IPS-15b (cell line): ENCODE data around the gene SV2C.

Experiments
- H3K27me3 ChIP-seq: one replicate; pipeline ENCODE4 v1.6.1; 2013; ENCODE audit warnings: low read length; ENCODE audit not compliant: control insufficient read depth, insufficient read depth
- H3K36me3 ChIP-seq: one replicate; pipeline ENCODE4 v1.6.1; 2013; ENCODE audit warnings: low read length; ENCODE audit not compliant: control insufficient read depth, insufficient read depth
- H3K4me1 ChIP-seq: one replicate; pipeline ENCODE4 v1.6.1; 2013; ENCODE audit warnings: mild to moderate bottlenecking, low read length; ENCODE audit not compliant: control insufficient read depth, insufficient read depth
- H3K4me3 ChIP-seq: one replicate; pipeline ENCODE4 v1.5.1; 2013; ENCODE audit warnings: low read depth, low read length
- H3K9ac ChIP-seq: one replicate; pipeline ENCODE4 v1.6.1; 2013; ENCODE audit warnings: low read depth, mild to moderate bottlenecking, low read length
- H3K9me3 ChIP-seq: one replicate; pipeline ENCODE4 v1.6.1; 2013; ENCODE audit warnings: mild to moderate bottlenecking, low read length; ENCODE audit not compliant: control insufficient read depth, insufficient read depth

The SV2C gene

DNA sequence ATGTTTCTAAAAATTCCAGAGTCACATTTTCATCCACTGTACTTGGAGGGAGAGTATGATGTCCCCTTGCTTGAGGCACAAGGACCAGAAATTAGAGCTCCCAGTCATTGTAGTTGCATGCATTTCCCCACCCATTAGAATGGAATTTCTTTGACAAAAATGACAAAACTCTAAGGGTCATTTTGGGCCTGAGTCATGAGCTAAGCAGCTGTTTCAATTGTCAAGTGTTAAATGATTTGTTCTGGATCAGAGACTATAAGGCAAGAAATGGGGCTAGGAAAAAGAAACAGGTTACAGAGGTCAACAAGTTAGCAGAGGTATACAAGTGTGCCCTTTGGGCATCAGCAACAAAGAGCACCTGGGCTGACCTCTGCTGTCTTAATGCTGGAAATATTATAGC lies 188.7 kb downstream of the SV2C start:
- H3K27me3 ChIP-seq = no peaks in the 10 kb centered on the region
- no peaks in the 10 kb centered on the region for H3K9me3 ChIP-seq
- H3K36me3 ChIP-seq = no peaks in the 10 kb centered on the region
- no peak overlapping the region for H3K9ac ChIP-seq
- H3K4me1 ChIP-seq = peaks cover 4% of the 10 kb centered on the region
- no peak overlapping the region for H3K4me3 ChIP-seq

DNA sequence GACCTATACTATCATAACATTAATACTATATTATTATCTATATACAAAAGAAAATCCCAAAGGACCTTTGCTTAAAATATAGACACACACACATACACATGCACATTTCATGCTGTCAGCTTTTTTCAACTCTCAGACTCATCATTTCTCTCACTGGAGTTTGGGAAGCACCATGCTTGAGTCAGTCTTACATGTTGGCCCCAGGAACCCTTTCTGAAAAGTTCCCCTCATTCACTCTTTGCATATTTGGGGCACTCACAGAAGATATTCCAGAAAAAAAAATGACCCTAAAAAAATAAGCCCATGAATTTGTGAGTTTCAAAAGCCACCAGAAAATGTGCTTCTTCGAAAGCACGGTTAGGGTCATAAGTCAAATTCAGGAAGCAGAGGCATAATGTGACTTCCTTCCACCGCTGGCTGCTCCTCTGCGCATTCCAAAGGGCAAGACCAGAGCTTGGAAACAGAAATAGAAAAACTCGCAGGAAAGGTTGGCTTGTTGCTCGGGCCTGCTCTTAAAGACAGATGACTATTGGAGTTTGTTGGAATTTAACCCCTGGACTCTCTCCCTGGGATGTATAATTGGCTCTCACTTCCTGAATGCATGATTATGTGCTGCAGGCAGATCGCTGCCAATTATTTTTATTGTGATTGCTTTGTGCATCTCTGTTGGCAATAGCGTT lies 190.2 kb downstream of the SV2C start:
- Histone ChIP-seq H3K4me3 (no peak overlapping the region), H3K4me1 (peaks cover 4% of the 10 kb centered on the region), H3K27me3 (no peaks in the 10 kb centered on the region), H3K9ac (no peak overlapping the region), H3K9me3 (no peaks in the 10 kb centered on the region), H3K36me3 (no peaks in the 10 kb centered on the region)

DNA sequence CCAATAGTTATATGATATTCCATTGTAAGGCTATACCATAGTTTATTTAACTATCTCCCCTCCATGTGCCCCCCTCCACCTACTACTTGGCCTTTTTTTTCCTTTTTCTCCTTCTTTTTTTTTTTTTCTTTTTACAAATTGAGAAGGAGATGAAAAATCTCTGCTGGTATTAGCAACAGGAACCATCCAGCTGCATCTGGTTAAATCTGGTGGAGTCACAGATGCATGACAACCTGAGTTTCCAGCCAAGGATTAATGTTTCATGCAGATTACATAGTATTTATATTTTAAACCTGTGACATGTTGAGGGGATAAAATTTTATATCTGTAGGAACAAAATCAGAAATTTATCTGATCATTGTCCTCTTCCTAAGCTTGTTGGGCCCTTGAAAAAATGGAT lies 191.4 kb downstream of the SV2C start:
- Histone ChIP-seq H3K4me3 (no peak overlapping the region), H3K4me1 (peaks cover 3% of the 10 kb centered on the region), H3K36me3 (no peaks in the 10 kb centered on the region), H3K27me3 (no peaks in the 10 kb centered on the region), H3K9me3 (no peaks in the 10 kb centered on the region), H3K9ac (no peak overlapping the region)

DNA sequence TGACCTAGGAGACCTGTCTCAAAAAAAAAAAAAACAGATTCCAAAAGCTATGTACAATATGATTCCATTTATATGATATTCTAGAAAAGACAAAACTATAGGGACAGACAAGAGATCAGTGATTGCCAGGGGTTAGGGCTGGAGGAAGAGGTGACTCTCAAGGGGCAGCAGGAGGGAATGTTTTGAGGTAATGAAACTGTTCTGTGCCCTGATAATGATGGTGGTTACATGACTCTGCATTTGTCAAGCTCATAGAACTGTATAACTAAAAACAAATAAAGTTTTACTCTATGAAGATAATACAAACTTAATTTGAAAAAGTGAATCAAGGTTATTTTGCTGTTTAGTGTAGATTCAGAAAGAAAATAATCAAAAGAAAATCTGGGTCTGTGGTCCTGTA lies 194.6 kb downstream of the SV2C start:
- no peak overlapping the region for H3K4me3 ChIP-seq
- no peaks in the 10 kb centered on the region for H3K9me3 ChIP-seq
- no peak overlapping the region for H3K9ac ChIP-seq
- no peaks in the 10 kb centered on the region for H3K36me3 ChIP-seq
- no peaks in the 10 kb centered on the region for H3K27me3 ChIP-seq
- H3K4me1 ChIP-seq = no peaks in the 10 kb centered on the region

DNA sequence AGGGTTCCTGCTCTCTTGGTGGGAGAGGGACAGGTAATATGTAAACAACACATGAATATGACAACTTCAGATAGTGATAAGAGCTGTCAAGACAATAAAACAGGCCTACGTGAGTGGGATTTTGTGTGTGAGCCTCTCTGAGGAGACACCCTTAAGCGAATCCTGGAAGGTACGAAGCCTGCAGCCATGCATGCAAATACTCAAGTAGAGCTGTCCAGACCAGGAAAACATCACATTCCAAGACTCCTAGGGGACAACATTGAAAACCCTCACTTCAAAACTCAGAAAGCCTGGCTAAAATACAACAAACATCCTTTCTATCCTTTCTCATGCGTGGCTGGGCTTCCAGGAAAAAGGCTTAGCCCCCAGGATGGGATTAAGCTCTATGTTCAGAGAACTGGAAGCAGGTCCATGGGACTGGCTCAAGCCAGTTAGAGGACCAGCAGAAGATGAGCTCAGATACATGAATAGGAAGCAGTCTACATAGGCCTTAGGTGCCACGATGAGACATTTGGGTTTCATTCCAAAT lies 195.1 kb downstream of the SV2C start:
- no peak overlapping the region for H3K9ac ChIP-seq
- no peak overlapping the region for H3K4me3 ChIP-seq
- H3K4me1 ChIP-seq = no peaks in the 10 kb centered on the region
- no peaks in the 10 kb centered on the region for H3K36me3 ChIP-seq
- no peaks in the 10 kb centered on the region for H3K27me3 ChIP-seq
- H3K9me3 ChIP-seq = no peaks in the 10 kb centered on the region

DNA sequence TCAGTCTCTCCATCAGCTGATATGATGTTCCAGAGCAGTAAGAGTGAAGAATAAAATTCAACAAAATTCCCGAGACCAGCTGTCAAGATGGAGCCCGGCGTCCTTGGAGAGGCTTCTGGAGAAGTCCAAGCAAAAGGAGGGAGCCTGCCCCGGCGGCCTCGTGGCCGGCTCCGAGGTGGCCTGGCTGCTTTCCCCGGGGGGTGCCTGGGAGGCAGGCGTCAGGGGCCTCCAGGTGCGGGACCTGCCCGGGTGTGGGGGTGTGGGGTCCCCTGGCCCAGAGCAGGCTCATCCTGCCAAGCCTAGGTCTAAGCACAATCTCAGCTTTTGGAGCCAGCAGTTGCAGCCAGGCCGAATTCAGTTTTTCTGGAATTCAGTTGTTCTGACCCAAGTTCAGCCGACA lies 197.3 kb downstream of the SV2C start:
- no peak overlapping the region for H3K9ac ChIP-seq
- H3K4me3 ChIP-seq = no peak overlapping the region
- no peaks in the 10 kb centered on the region for H3K4me1 ChIP-seq
- H3K36me3 ChIP-seq = no peaks in the 10 kb centered on the region
- H3K27me3 ChIP-seq = no peaks in the 10 kb centered on the region
- no peaks in the 10 kb centered on the region for H3K9me3 ChIP-seq

DNA sequence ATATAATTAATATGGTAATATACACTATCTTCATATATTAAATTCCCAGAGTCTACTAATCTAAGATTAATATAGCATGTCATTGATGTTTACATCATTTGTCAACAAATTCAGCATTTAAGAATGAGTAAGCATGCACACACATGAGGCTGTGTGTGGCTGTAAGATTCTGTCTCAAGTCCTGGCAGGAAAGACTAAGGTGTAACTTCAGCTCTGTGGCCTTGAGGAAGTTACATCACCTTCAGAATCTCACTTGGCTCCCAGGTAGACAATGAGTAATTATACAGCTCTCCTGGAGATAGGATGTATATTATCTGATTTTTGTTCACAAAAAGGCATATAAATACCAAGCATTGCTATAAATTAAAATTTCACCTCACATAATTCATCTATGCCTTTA lies 200.5 kb downstream of the SV2C start:
- Histone ChIP-seq H3K9me3 (no peaks in the 10 kb centered on the region), H3K4me3 (no peak overlapping the region), H3K27me3 (no peaks in the 10 kb centered on the region), H3K36me3 (no peaks in the 10 kb centered on the region), H3K9ac (no peak overlapping the region), H3K4me1 (no peaks in the 10 kb centered on the region)

DNA sequence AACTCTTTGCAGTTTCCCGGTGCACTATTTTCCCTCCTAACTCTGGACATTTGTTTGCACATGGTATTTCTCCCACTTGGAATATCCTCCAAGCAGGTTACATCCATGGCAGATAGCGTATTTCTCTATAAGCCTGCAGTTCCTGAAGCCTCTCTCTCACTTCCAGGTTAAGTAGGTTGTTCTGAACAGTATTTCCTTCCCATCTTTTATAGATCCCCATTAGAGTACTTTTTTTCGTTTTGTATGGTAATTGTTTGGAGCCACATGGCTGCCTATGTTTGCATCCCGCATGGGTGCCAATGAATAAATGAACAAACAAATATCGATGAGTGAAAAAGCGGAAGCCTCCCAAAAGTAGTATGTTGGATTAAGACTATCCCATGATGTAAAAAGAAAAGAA lies 206.5 kb downstream of the SV2C start:
- Histone ChIP-seq H3K36me3 (no peaks in the 10 kb centered on the region), H3K9ac (no peak overlapping the region), H3K4me1 (peaks cover 2% of the 10 kb centered on the region), H3K4me3 (no peak overlapping the region), H3K27me3 (no peaks in the 10 kb centered on the region), H3K9me3 (no peaks in the 10 kb centered on the region)

DNA sequence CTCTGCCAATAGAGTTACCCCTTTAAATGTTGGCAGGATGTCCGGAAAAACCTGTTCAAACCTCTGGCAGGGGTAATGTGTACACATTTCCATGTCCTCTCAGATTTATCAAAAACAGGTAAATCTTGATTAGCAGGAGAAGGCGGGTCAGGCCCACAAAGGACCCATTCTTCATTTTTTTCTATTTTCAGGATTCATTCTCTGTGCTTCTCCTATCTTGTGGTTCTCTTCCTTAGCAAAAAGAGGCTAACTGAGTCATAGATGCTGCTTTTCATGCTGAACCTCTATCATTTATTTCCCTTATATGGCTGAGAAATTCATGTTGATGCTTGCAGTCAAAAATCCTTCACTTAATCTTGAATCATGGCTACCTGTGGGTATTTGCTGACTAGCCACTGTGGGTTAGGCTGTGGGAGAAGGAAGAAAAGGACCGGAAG lies 207.2 kb downstream of the SV2C start:
- Histone ChIP-seq H3K27me3 (no peaks in the 10 kb centered on the region), H3K4me1 (peaks cover 2% of the 10 kb centered on the region)

DNA sequence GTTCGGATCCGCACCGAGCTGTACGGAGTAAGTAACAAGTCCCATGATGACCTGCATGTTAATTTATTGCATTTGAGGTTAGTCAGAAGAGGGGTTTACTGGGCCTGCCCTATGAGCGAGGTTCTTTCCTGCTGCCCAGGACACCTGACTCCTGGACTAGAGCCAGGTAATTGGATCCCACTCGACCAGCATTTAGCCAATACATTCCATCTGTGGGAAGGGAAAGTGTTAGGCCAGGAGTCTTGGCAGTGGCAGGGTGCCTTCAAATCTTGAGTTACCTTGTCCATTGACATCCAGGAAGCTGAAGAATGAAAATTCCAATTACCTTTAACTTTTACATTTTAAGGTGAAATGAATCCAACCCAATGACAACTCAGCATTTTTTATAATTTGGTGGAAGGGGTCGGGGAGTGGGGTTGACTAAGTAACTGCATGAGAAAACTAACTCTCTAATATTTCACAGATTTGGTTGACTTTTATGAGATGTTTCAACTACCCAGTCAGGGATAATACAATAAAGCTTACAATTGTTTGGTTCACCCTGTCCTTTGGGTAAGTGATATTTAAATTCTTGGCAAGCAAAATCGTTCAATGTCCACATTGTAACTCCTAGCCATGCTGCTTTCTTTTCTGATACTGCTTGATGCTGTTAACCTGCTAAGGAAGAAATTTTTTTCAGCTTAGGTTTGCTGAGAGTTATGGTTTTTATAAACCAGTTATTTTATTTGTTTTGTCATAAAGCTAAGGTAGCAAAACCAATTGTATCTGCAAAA lies 208.3 kb downstream of the SV2C start:
- Histone ChIP-seq H3K27me3 (no peaks in the 10 kb centered on the region), H3K9me3 (no peaks in the 10 kb centered on the region), H3K4me1 (peaks cover 6% of the 10 kb centered on the region), H3K36me3 (no peaks in the 10 kb centered on the region), H3K4me3 (no peak overlapping the region), H3K9ac (no peak overlapping the region)

More for the DNA sequence above, 207.2 kb downstream of the SV2C start:
- Histone ChIP-seq H3K36me3 (no peaks in the 10 kb centered on the region), H3K9me3 (no peaks in the 10 kb centered on the region), H3K9ac (no peak overlapping the region), H3K4me3 (no peak overlapping the region)

DNA sequence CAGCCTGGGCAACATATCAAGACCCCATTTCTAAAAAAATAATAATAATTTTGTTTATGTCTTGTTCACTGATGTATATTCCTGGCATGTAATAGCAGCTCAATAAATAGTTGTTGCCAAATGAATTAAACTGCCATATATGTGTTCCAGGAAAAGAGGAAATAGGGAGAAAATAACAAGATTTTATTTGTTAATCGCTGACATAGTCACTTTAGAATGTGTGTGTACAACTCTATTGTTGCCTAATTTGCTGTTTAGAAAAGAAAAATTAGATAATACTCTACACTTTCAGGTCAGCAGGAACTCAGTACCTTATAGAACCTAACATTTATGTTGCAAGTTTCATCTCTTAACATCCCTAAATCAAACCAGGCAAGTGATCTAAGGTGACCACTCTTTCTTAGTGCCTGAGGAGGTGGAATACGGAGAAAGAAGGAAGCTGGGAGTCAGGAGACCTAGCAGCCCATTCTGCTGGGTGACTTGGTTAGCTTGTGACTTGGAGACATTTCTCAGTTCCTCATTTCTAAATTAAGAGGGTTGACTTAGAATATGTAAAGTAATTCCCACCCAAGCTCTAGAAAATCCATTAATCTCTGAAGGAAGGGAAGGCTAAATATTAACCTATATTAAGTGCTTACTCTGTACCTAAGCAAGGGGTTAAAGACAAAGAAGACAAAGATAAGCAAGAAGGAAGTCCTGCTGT lies 209.6 kb downstream of the SV2C start:
- Histone ChIP-seq H3K36me3 (no peaks in the 10 kb centered on the region), H3K9ac (no peak overlapping the region), H3K27me3 (no peaks in the 10 kb centered on the region), H3K4me1 (peaks cover 12% of the 10 kb centered on the region), H3K4me3 (no peak overlapping the region), H3K9me3 (no peaks in the 10 kb centered on the region)
